HCT116 (cell line): ENCODE data around the gene B4GALNT4. TPM values are rescaled to one million over a fixed set of nuclear protein-coding genes. Genes with fewer than 3 reads are reported as not detected.

Source experiments
- ATAC-seq: fragments of 200-7000 bp; cut with Tn5 transposase; 2 replicates; pipeline ENCODE4 v1.9.1; 2020; ENCODE audit warnings: mild to moderate bottlenecking, moderate library complexity
- BruUV-seq: library from RNA; stranded (reverse); fragments of 400-500 nt; replicated peaks from 2 replicates; lab custom pipeline; 2021; lab: Mats Ljungman, UMichigan
- CTCF ChIA-PET: fragments of 300-600 bp; sonication (Branson Sonifier 250); formaldehyde crosslinking; loops from one replicate; lab custom pipeline; 2021; ENCODE audit warnings: antibody characterized with exemption; lab: Charles Lee
- POLR2A ChIA-PET: fragments of 300-600, 350-600 bp; sonication (Branson Sonifier 250); formaldehyde crosslinking; loops from one replicate; lab custom pipeline; 2021; ENCODE audit warnings: antibody characterized with exemption; lab: Charles Lee
- RAD21 ChIA-PET, 2 experiments: fragments of 300-600 bp; sonication (Branson Sonifier 250); formaldehyde crosslinking; loops; one replicate each; lab custom pipeline; 2023; ENCODE audit warnings: low total read pairs in 2 of 2; ENCODE audit not compliant: uncharacterized antibody in 2 of 2, unreplicated experiment in 2 of 2, low non-redundant PET in 1 of 2; lab: Charles Lee
- DNase-seq: peaks from one replicate; pipeline ENCODE4 v3.0.0-alpha.2; 2010; ENCODE audit warnings: low read depth, low spot score
- H2AFZ ChIP-seq: fragments of 200-600 bp; shearing (Covaris generic), sonication (generic); 2 replicates; pipeline ENCODE4 v1.6.1; 2017; ENCODE audit warnings: low read depth, mixed run types, mixed read lengths, antibody characterized with exemption, low read length; ENCODE audit not compliant: poor library complexity, severe bottlenecking
- H3K27ac ChIP-seq: 2 replicates; pipeline ENCODE4 v1.5.1; 2012; ENCODE audit warnings: low read depth, low read length
- H3K27me3 ChIP-seq: fragments of 200-600 bp; sonication (generic); 2 replicates; pipeline ENCODE4 v1.6.1; 2016; ENCODE audit warnings: mixed run types, low read length, mixed read lengths; ENCODE audit not compliant: insufficient read depth
- H3K36me3 ChIP-seq, 2 experiments: fragments of 200-500 bp in 1 of 2; fragments of 200-600 bp in 1 of 2; sonication (Bioruptor generic) in 1 of 2; sonication (generic) in 1 of 2; 2 replicates each; pipeline versions ENCODE4 v1.5.1 to v1.6.1; 2014 to 2016; ENCODE audit warnings: low read length in 2 of 2, inconsistent platforms in 1 of 2, mixed read lengths in 1 of 2, mixed run types in 1 of 2; ENCODE audit not compliant: insufficient read depth in 2 of 2, control insufficient read depth in 1 of 2
- H3K4me1 ChIP-seq, 2 experiments: fragments of 200-600 bp in 1 of 2; sonication (generic) in 1 of 2; 2 replicates each; pipeline versions ENCODE4 v1.5.1 to v1.6.1; 2012 to 2017; ENCODE audit warnings: low read length in 2 of 2, inconsistent platforms in 1 of 2, mild to moderate bottlenecking in 1 of 2, mixed read lengths in 1 of 2, mixed run types in 1 of 2, moderate library complexity in 1 of 2; ENCODE audit not compliant: insufficient read depth in 2 of 2, control insufficient read depth in 1 of 2
- H3K4me2 ChIP-seq: fragments of 200-600 bp; sonication (generic); 2 replicates; pipeline ENCODE4 v1.6.1; 2017; ENCODE audit warnings: mixed run types, low read length, mixed read lengths
- H3K4me3 ChIP-seq, 2 experiments: fragments of 200-600 bp in 1 of 2; sonication (generic) in 1 of 2; replicated peaks in 1 of 2; 2 replicates each; pipeline ENCODE4 v1.5.1; 2011 to 2016; ENCODE audit warnings: low read length in 2 of 2, control low read depth in 1 of 2, low read depth in 1 of 2, mild to moderate bottlenecking in 1 of 2, mixed read lengths in 1 of 2, mixed run types in 1 of 2
- H3K79me2 ChIP-seq: fragments of 200-600 bp; sonication (generic); 2 replicates; pipeline ENCODE4 v1.6.1; 2017; ENCODE audit warnings: mild to moderate bottlenecking, mixed run types, low read length, moderate library complexity, mixed read lengths; ENCODE audit not compliant: insufficient read depth
- H3K9ac ChIP-seq: fragments of 200-600 bp; sonication (generic); 2 replicates; pipeline ENCODE4 v1.6.1; 2016; ENCODE audit warnings: low read length, mixed read lengths
- H3K9me2 ChIP-seq: fragments of 200-600 bp; sonication (generic), shearing (Covaris generic); 2 replicates; pipeline ENCODE4 v1.6.1; 2017; ENCODE audit warnings: mixed run types, mild to moderate bottlenecking, moderate library complexity; ENCODE audit not compliant: insufficient read depth
- H3K9me3 ChIP-seq, 2 experiments: fragments of 200-500 bp in 1 of 2; fragments of 200-600 bp in 1 of 2; sonication (Bioruptor generic) in 1 of 2; sonication (generic) in 1 of 2; 2 replicates each; pipeline ENCODE4 v1.6.1; 2014 to 2017; ENCODE audit warnings: low read length in 2 of 2, mixed read lengths in 2 of 2, inconsistent platforms in 1 of 2, low read depth in 1 of 2, mild to moderate bottlenecking in 1 of 2, mixed run types in 1 of 2, moderate library complexity in 1 of 2; ENCODE audit not compliant: control insufficient read depth in 1 of 2, insufficient read depth in 1 of 2
- H4K20me1 ChIP-seq: fragments of 200-600 bp; sonication (generic), shearing (Covaris generic); 2 replicates; pipeline ENCODE4 v1.6.1; 2017; ENCODE audit warnings: mixed run types, mild to moderate bottlenecking, moderate library complexity; ENCODE audit not compliant: insufficient read depth
- CTCF ChIP-seq, 3 experiments: fragments of 200-600 bp in 1 of 3; sonication (generic) in 1 of 3; IDR thresholded peaks in 2 of 3; conservative IDR thresholded peaks in 1 of 3; 2 replicates each; pipeline ENCODE4 v1.5.1; 2012 to 2017; ENCODE audit warnings: low read depth in 2 of 3, low read length in 2 of 3, antibody characterized with exemption in 1 of 3, borderline replicate concordance in 1 of 3, control low read depth in 1 of 3, mild to moderate bottlenecking in 1 of 3, mixed read lengths in 1 of 3, mixed run types in 1 of 3, moderate library complexity in 1 of 3; ENCODE audit not compliant: insufficient read depth in 1 of 3
- EGR1 ChIP-seq: IDR thresholded peaks from 2 replicates; pipeline ENCODE4 v1.6.1; 2012; ENCODE audit warnings: low read depth
- EZH2 ChIP-seq: fragments of 200-600 bp; sonication (generic); IDR thresholded peaks from 2 replicates; pipeline ENCODE4 v1.6.1; 2017; ENCODE audit warnings: antibody characterized with exemption, mixed run types
- POLR2AphosphoS5 ChIP-seq: IDR thresholded peaks from 2 replicates; pipeline ENCODE4 v1.6.1; 2011; ENCODE audit warnings: mild to moderate bottlenecking, low read depth, low read length, moderate library complexity
- RAD21 ChIP-seq: IDR thresholded peaks from 2 replicates; pipeline ENCODE4 v1.6.1; 2012; ENCODE audit warnings: low read depth, mild to moderate bottlenecking
- YY1 ChIP-seq: IDR thresholded peaks from 2 replicates; pipeline ENCODE4 v1.6.1; 2011; ENCODE audit warnings: low read length, low read depth, moderate library complexity, mild to moderate bottlenecking; ENCODE audit not compliant: insufficient replicate concordance; ENCODE audit errors: extremely low read depth
- ZNF274 ChIP-seq: fragments of 200-500 bp; sonication (Bioruptor generic); IDR thresholded peaks from 2 replicates; pipeline ENCODE4 v1.6.1; 2014; ENCODE audit warnings: mild to moderate bottlenecking, low read depth, low read length, inconsistent platforms
- intact Hi-C: fragments of 100-400 bp; cut with micrococcal nuclease; formaldehyde crosslinking; loops from 2 replicates; pipeline ENCODE4 v1.10.0; 2022
- total RNA-seq: library from RNA; stranded (reverse); gene quantifications from one replicate; pipeline ENCODE4 v1.2.1, GENCODE V29; 2021; ENCODE audit not compliant: unreplicated experiment

The B4GALNT4 gene
- total RNA-seq, 1 experiment from 2014 or later: 54.3 TPM

GRCh38 chr11:363948-364761 lies 5.1 kb upstream of the B4GALNT4 start:
- BruUV-seq: no TSS peak
- Histone ChIP-seq H3K4me3 (no peak overlapping the region), H3K36me3 (no peaks in the 10 kb centered on the region), H4K20me1 (no peaks in the 10 kb centered on the region), H3K79me2 (no peaks in the 10 kb centered on the region), H3K4me1 (peaks cover 0 to 11% of the 10 kb centered on the region in 2 experiments; a peak in 2 of 4 replicates), H3K27ac (peak overlapping the region; percentile 29; the same call in 1 of the 2 replicates), H3K4me2 (peak overlapping the region; percentile 45), H3K9ac (no peak overlapping the region), H3K9me3 (peaks cover 8% of the 10 kb centered on the region in 2 experiments; a peak in 2 of 4 replicates)
- ATAC-seq (peak; percentile 94), DNase-seq (peak; percentile 55)
- POLR2A ChIA-PET: no interaction called here
- TF ChIP-seq YY1 (no peak), EZH2 (no peak), ZNF274 (no peak), EGR1 (no peak), RAD21 (no peak; the same call in 1 of the 2 replicates), POLR2AphosphoS5 (no peak), CTCF (IDR thresholded peaks at IDR 0.05 in 2 of 3, conservative IDR thresholded peaks at IDR 0.05 in 1 of 3; ENCODE audit: borderline replicate concordance in 1 of 3, insufficient read depth in 1 of 3, low read depth in 2 of 3, low read length in 2 of 3) (peak; percentile 52 to 63 (median 62); a peak in 5 of 6 replicates)
- TF ChIP-seq, all 23 proteins: peak for 1
- Histone ChIP-seq H3K9me2 (no peaks in the 10 kb centered on the region), H3K27me3 (no peaks in the 10 kb centered on the region), H2AFZ (no peak overlapping the region)
- CTCF ChIA-PET: interaction anchor here (0.6 to 1.3 kb wide), 4 partner anchors 17 to 113 kb away, joined by 3 to 4 read pairs (median 3); no protein-coding TSS in a partner anchor
- intact Hi-C loops: no loop called here
- RAD21 ChIA-PET: interaction anchor here in 1 of 2 experiments (0.6 kb wide), 1 partner anchor 43 kb away, joined by 3 read pairs; no protein-coding TSS in a partner anchor
